Measurements from ENCODE around the gene EXOC6B.

- TF ChIP-seq ATF1 (CRISPR knock-in tag; IDR thresholded peaks at IDR 0.05), result no peak
- TF ChIP-seq ATF1 (tag; IDR thresholded peaks at IDR 0.05), result no peak
- TF ChIP-seq POLR2A (conservative IDR thresholded peaks at IDR 0.05), result no peak
- TF ChIP-seq, protein P1, sequence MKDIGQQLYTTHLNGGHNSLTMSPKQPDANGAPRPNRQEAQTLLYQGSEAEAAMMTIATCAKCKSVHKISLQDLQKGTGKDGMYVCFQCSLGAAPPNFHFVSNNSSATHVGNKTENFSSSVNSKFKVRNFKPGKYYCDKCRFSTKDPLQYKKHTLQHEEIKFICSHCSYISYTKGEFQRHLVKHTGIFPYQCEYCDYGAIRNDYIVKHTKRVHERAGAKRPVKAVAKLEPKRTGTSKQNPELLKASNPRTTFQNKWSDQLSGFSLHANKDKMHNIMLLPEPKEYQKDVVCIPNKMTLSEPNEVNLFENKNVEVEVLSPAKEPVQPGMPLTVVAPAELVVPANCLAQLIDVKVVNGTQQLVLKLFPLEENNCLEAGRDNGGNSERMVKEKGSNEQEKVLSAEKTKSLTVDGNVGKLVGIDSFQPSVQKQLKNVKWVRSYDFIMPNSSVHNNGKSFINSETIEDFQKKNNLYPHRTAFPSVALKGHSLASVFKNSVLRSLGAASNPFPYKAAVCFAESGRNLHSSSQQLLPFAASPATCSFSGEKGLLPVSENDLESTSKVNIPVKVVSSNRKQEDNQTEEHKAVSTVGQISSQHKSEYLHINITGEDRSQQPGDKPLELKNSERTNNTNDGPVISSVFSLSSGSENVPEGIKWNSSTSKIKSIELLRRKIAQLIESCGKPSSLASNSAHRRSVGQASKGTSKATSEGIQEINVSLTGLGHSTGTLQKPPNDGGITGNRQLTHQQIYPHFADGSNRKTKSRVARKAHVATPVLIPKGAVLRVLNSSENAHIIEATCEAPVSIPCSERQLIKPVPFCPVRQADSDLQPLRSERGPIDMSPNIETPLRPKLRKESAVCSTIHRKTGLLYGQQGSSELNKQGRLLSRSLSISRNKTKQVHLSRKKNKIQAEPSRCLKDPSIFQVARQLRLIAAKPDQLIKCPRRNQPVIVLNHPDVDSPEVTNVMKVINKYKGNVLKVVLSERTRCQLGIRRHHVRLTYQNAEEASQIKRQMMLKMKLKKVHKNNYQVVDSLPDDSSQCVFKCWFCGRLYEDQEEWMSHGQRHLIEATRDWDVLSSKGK (CRISPR knock-in tag; IDR thresholded peaks at IDR 0.05), result no peak
- TF ChIP-seq FOXJ3 (CRISPR knock-in tag; IDR thresholded peaks at IDR 0.05), result no peak
These were observed 458.2 kb downstream of the EXOC6B start for GRCh38 chr2:72367530-72368225.

Measured in K562 (cell line).